Type B pancreatic cell (in vitro differentiated cells): ENCODE results near the gene KRT39. TPM values are rescaled to one million over a fixed set of nuclear protein-coding genes. Genes with fewer than 3 reads are reported as not detected.

Source experiments
- DNase-seq: peaks from one replicate; pipeline ENCODE4 v3.0.0; 2021; ENCODE audit warnings: mixed read lengths; ENCODE audit not compliant: unreplicated experiment; ENCODE audit errors: extremely low spot score
- H3K27ac Mint-ChIP-seq: 2 replicates; pipeline ENCODE4 v1.8.0; 2021; ENCODE audit warnings: mild to moderate bottlenecking, mixed read lengths
- H3K27me3 Mint-ChIP-seq: 2 replicates; pipeline ENCODE4 v1.8.0; 2021; ENCODE audit warnings: mixed read lengths
- H3K36me3 Mint-ChIP-seq: 2 replicates; pipeline ENCODE4 v1.8.0; 2021; ENCODE audit warnings: mixed read lengths
- H3K4me1 Mint-ChIP-seq: one replicate; pipeline ENCODE4 v1.8.0; 2021; ENCODE audit warnings: mixed read lengths; ENCODE audit not compliant: unreplicated experiment
- H3K4me3 Mint-ChIP-seq: 2 replicates; pipeline ENCODE4 v1.8.0; 2021; ENCODE audit warnings: mild to moderate bottlenecking, mixed read lengths
- H3K9me3 Mint-ChIP-seq: 2 replicates; pipeline ENCODE4 v1.8.0; 2021; ENCODE audit warnings: mixed read lengths
- total RNA-seq: library from RNA; stranded (reverse); gene quantifications from 2 replicates; pipeline ENCODE4 v1.2.1, GENCODE V29; 2021; ENCODE audit warnings: low replicate concordance
- TF ChIP-seq, protein P1 (sequence below): fragments of 200-600 bp; sonication (generic); conservative IDR thresholded peaks from 2 replicates; pipeline ENCODE4 v1.5.0; 2021; ENCODE audit warnings: antibody characterized with exemption, mild to moderate bottlenecking

The KRT39 gene
- total RNA-seq, 1 donor from 2014 or later, result 0.70 TPM

DNA sequence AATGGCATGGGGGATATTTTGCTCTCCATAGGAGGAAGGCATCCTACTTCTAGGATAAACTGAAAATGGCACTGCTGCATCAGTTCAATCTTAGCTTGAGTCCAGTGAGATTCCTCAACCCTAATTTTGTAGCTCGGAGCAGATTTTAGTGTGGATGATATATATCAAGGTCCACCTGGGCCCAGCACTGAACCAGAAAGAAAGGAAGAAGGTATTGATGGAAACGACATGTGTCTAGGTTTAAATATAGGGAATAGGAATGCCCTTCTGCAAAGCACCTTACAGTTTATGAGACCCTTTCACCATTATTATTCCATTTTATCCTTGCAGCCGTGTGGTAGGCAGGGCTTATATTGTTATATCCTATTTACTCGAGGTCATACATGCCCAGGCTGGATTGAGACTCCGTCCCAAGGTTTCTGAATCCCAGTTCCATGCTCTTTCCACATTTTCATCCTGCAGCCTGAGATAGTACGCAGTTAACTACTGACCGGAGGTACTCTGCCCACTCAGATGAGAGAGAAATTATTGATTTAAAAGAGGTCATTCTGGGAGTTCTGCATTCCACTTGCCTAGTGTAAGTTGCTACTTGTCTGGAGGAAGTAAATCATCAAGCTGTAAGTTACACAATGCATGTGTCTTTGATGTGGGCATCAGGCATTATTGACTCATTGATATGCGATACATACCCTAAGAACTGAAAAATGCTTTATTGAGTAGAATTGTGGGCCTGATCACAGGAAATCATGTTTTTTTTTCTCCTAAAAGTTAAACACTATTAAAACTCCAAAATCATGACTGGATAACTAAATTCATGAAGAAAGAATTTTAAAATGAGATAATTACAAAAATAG is 10.1 kb downstream of the KRT39 start:
- TF ChIP-seq, protein P1, sequence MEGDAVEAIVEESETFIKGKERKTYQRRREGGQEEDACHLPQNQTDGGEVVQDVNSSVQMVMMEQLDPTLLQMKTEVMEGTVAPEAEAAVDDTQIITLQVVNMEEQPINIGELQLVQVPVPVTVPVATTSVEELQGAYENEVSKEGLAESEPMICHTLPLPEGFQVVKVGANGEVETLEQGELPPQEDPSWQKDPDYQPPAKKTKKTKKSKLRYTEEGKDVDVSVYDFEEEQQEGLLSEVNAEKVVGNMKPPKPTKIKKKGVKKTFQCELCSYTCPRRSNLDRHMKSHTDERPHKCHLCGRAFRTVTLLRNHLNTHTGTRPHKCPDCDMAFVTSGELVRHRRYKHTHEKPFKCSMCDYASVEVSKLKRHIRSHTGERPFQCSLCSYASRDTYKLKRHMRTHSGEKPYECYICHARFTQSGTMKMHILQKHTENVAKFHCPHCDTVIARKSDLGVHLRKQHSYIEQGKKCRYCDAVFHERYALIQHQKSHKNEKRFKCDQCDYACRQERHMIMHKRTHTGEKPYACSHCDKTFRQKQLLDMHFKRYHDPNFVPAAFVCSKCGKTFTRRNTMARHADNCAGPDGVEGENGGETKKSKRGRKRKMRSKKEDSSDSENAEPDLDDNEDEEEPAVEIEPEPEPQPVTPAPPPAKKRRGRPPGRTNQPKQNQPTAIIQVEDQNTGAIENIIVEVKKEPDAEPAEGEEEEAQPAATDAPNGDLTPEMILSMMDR, result no peak
- Mint-ChIP-seq H3K9me3 (peaks cover 8% of the 10 kb centered on the region), H3K36me3 (no peaks in the 10 kb centered on the region), H3K4me3 (peak overlapping the region; percentile 70), H3K4me1 (peaks cover 51% of the 10 kb centered on the region), H3K27me3 (no peaks in the 10 kb centered on the region), H3K27ac (peak overlapping the region; percentile 94)
- DNase-seq, result no peak

DNA sequence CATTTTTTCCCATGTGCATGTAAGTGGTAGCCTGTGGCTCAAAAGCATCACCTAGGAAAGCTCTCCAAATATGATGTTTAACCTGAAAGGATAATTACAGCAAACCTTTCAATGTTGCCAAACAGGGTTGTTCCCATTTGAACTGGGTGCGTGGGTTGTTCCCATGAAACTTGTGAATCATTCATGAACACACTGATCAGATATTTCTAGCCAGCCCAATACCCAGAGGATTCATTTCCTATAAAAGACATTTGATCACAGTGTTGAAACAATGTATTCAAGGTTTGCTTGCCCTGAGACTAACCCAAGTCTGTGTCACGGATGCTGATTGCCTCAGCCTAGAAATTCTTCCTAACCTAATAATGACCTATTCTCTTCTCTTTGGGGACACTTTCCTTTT is 12.9 kb downstream of the KRT39 start:
- H3K4me3 Mint-ChIP-seq, result peak overlapping the region; percentile 44
- peaks cover 65% of the 10 kb centered on the region for H3K4me1 Mint-ChIP-seq

DNA sequence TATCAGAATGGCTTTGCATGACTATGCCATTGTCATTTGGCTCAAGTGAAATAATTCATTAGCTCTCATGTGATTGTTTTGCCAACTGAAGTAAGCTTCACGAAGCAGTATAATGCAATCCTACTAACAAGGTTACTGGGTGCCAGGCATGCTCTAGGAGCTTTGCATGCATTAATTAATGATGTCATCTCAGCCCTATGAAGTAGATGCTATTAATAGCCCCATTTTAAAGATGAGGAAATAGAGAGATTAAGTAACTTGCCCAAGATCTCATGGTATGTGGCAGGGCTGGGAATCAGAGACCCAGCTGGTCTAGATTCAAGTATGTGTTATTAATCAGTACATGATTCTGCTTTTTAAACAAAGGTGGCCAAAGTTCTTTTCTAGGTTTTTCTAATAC is 14.1 kb downstream of the KRT39 start:
- Mint-ChIP-seq H3K4me3 (peak overlapping the region; percentile 3), H3K4me1 (peaks cover 62% of the 10 kb centered on the region), H3K27ac (peak overlapping the region; percentile 94), H3K36me3 (no peaks in the 10 kb centered on the region), H3K9me3 (peaks cover 8% of the 10 kb centered on the region), H3K27me3 (no peaks in the 10 kb centered on the region)
- DNase-seq, result no peak
- TF ChIP-seq, protein P1, result no peak

More for the DNA sequence above, 12.9 kb downstream of the KRT39 start:
- Mint-ChIP-seq H3K27ac (peak overlapping the region; percentile 94), H3K36me3 (no peaks in the 10 kb centered on the region), H3K27me3 (no peaks in the 10 kb centered on the region), H3K9me3 (peaks cover 8% of the 10 kb centered on the region)
- TF ChIP-seq, protein P1, result no peak
- DNase-seq, result no peak

DNA sequence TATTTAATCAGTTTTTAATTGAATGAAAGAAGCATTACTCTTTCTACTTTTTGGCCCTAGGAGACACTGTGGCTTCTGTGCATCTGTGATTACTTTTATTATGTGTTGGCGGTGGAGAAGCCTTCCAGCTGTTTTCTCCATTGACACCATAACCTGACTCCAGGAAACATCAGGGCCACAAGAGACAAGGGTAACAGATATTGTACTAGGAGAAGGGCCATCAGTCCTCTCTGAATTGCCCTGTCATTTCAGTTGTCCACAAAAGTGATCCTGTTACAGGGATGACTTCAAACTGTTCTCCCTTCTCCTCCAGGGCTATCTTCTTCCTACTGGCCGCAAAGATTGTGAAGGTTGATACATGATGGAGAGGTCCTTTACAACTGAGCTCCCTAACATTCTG is 14.6 kb downstream of the KRT39 start:
- Mint-ChIP-seq H3K27me3 (no peaks in the 10 kb centered on the region), H3K9me3 (peaks cover 8% of the 10 kb centered on the region), H3K4me3 (no peak overlapping the region), H3K4me1 (peaks cover 58% of the 10 kb centered on the region), H3K36me3 (no peaks in the 10 kb centered on the region), H3K27ac (peak overlapping the region; percentile 94)
- TF ChIP-seq, protein P1, result no peak
- DNase-seq, result no peak

DNA sequence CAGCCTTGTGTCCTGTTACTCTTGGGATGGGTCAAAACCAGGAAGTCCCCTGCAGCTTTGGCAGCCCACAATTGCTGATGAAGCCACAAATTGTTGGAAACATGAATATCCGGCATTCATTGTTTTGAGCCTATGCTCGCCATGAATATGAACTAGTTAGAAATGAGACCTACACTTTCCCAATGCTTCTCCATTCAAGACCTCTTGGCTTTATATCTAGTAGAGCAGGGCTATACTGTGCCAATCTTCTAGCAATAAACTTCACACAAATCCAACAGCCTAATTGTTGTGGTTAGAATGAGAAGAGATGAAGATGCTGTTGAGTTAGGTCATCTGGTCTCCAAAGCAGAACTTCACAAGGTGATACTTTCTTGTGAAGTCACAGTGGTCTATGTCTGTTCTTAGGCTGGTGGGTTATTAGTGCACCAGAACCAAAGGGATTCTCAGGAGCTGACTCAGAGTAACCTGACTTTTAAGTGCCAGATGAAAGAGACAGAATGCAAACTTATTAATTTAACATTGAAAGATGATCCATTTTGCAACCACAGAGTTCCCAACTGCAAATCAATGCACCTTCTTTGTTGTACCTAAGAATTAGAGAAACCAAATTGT is 15.6 kb downstream of the KRT39 start:
- TF ChIP-seq, protein P1, result no peak
- Mint-ChIP-seq H3K9me3 (peaks cover 8% of the 10 kb centered on the region), H3K36me3 (no peaks in the 10 kb centered on the region), H3K4me1 (peaks cover 53% of the 10 kb centered on the region), H3K27me3 (no peaks in the 10 kb centered on the region), H3K4me3 (no peak overlapping the region), H3K27ac (no peak overlapping the region)
- DNase-seq, result no peak
